ENCODE measurements around the gene C12orf54. TPM values are rescaled to one million over a fixed set of nuclear protein-coding genes. Genes with fewer than 3 reads are reported as not detected.
"Not testable (repeated sequence)": the region's sequence is repeated elsewhere in the genome, so short reads cannot be mapped to it uniquely, and the experiment has no call there.

C12orf54 gene
- total and polyA plus RNA-seq, 10 of the 15 experiments (the other 5 are each of a cell fraction or from before 2014, with no cell fraction given), result 0.79 to 7.8 (median 4.2) TPM

DNA sequence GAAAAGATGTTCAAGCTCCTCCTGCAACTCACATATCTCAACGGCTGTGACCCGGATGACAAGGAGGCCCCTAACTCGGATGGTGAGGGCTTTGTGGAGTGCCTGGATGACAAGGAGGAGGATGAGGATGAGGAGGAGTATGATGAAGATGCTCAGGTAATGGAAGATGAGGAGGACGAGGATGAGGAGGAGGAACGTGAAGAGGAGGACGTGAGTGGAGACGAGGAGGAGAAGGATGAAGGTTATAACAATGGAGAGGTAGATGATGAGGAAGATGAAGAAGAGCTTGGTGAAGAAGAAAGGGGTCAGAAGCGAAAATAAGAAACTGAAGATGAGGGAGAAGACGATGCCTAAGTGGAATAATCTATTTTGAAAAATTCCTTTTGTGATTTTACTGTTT lies 9.2 kb upstream of the C12orf54 start:
- no TSS peak for BruUV-seq (replicated peaks)
- RAD21 ChIA-PET (ENCODE audit: unreplicated experiment), result no interaction called here
- Histone ChIP-seq H3K9ac (ENCODE audit: control insufficient read depth, insufficient read depth, low read length) (no peak overlapping the region), H3K4me3 (no peak overlapping the region), H3K4me1 (ENCODE audit: control insufficient read depth, insufficient read depth, low read length) (no peaks in the 10 kb centered on the region), H3K27me3 (replicated peaks in 1 of 2; ENCODE audit: control insufficient read depth in 2 of 2, insufficient read depth in 2 of 2, low read length in 1 of 2) (no peaks in the 10 kb centered on the region), H3K79me2 (ENCODE audit: control insufficient read depth, insufficient read depth, low read length) (no peaks in the 10 kb centered on the region), H3K9me3 (replicated peaks; ENCODE audit: control insufficient read depth, insufficient read depth, low read length) (no peaks in the 10 kb centered on the region; the same call in 2 of the 3 replicates), H3K27ac (ENCODE audit: control insufficient read depth, insufficient read depth) (no peak overlapping the region), H3K36me3 (ENCODE audit: control insufficient read depth in 2 of 2, insufficient read depth in 2 of 2, low read length in 1 of 2) (no peaks in the 10 kb centered on the region), H4K20me1 (ENCODE audit: control insufficient read depth, insufficient read depth) (no peaks in the 10 kb centered on the region), H3K4me2 (ENCODE audit: control insufficient read depth, insufficient read depth) (no peak overlapping the region), H2AFZ (ENCODE audit: control insufficient read depth, low read depth, low read length) (no peak overlapping the region)
- in situ Hi-C loops (cut with MboI) (no loop called here), intact Hi-C loops (cut with micrococcal nuclease; ENCODE audit: unreplicated experiment) (no loop called here)
- DNase-seq (ENCODE audit: low read depth, low spot score) (no peak), ATAC-seq (no peak), FAIRE-seq (no peak)
- SMC1A ChIA-PET (ENCODE audit: uncharacterized antibody, unreplicated experiment), result interaction anchor here (1.3 to 1.7 kb wide), 3 partner anchors 9 to 13 kb away, joined by 3 to 5 read pairs (median 4); no protein-coding TSS in a partner anchor
- POLR2A ChIA-PET, result no interaction called here
- no peak for TF ChIP-seq CHD4 (IDR thresholded peaks at IDR 0.05)
- TF ChIP-seq CHD2 (IDR thresholded peaks at IDR 0.05; ENCODE audit: borderline replicate concordance, low read depth, low read length), result no peak
- TF ChIP-seq, protein P1, sequence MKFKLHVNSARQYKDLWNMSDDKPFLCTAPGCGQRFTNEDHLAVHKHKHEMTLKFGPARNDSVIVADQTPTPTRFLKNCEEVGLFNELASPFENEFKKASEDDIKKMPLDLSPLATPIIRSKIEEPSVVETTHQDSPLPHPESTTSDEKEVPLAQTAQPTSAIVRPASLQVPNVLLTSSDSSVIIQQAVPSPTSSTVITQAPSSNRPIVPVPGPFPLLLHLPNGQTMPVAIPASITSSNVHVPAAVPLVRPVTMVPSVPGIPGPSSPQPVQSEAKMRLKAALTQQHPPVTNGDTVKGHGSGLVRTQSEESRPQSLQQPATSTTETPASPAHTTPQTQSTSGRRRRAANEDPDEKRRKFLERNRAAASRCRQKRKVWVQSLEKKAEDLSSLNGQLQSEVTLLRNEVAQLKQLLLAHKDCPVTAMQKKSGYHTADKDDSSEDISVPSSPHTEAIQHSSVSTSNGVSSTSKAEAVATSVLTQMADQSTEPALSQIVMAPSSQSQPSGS (IDR thresholded peaks at IDR 0.05; ENCODE audit: low read length), result no peak
- TF ChIP-seq GATAD2B (conservative IDR thresholded peaks at IDR 0.05; ENCODE audit: low read depth), result no peak
- TF ChIP-seq TAF1 (IDR thresholded peaks at IDR 0.05; ENCODE audit: borderline replicate concordance, low read depth, low read length), result no peak
- no peak for TF ChIP-seq BMI1 (IDR thresholded peaks at IDR 0.05; ENCODE audit: borderline replicate concordance)
- no peak for TF ChIP-seq SMC3 (IDR thresholded peaks at IDR 0.05; ENCODE audit: borderline replicate concordance, low read length)
- no peak for TF ChIP-seq FOXM1 (IDR thresholded peaks at IDR 0.05; ENCODE audit: low read depth, low read length)
- TF ChIP-seq BCL11A (IDR thresholded peaks at IDR 0.05; ENCODE audit: low read depth, low read length), result no peak
- no peak for TF ChIP-seq SMAD1 (IDR thresholded peaks at IDR 0.05; ENCODE audit: low read depth, partially characterized antibody)
- no peak for TF ChIP-seq POLR2AphosphoS5 (IDR thresholded peaks at IDR 0.05; ENCODE audit: low read length)
- no peak for TF ChIP-seq RAD21 (IDR thresholded peaks at IDR 0.05; ENCODE audit: insufficient read depth, low read depth, low read length)
- TF ChIP-seq, protein P2, sequence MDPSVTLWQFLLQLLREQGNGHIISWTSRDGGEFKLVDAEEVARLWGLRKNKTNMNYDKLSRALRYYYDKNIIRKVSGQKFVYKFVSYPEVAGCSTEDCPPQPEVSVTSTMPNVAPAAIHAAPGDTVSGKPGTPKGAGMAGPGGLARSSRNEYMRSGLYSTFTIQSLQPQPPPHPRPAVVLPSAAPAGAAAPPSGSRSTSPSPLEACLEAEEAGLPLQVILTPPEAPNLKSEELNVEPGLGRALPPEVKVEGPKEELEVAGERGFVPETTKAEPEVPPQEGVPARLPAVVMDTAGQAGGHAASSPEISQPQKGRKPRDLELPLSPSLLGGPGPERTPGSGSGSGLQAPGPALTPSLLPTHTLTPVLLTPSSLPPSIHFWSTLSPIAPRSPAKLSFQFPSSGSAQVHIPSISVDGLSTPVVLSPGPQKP (IDR thresholded peaks at IDR 0.05; ENCODE audit: low read depth, low read length), result no peak
- no peak for TF ChIP-seq PAX5 (IDR thresholded peaks at IDR 0.05; ENCODE audit: borderline replicate concordance, low read depth, low read length)
- CTCF ChIA-PET, result interaction anchor here (1.1 kb wide), 1 partner anchor 16 kb away, joined by 3 read pairs; no protein-coding TSS in a partner anchor
- WGBS (ENCODE audit: insufficient coverage, insufficient replicate concordance, low lambda C conversion rate, missing lambda C conversion rate), result 41% methylated on average over 9 of the region's 9 CpGs

DNA sequence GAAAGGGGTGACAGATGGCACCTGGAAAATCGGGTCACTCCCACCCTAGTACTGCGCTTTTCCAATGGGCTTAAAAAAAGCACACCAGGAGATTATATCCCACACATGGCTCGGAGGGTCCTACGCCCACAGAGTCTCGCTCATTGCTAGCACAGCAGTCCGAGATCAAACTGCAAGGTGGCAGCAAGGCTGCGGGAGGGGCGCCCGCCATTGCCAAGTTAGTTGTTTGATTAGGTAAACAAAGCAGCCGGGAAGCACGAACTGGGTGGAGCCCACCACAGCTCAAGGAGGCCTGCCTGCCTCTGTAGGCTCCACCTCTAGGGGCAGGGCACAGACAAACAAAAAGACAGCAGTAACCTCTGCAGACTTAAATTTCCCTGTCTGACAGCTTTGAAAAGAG lies 7.8 kb upstream of the C12orf54 start:
- BruUV-seq (replicated peaks); H3K79me2 ChIP-seq (ENCODE audit: control insufficient read depth, insufficient read depth, low read length); RAD21 ChIA-PET (ENCODE audit: unreplicated experiment); H3K4me2 ChIP-seq (ENCODE audit: control insufficient read depth, insufficient read depth); H3K4me3 ChIP-seq; ATAC-seq; H3K27ac ChIP-seq (ENCODE audit: control insufficient read depth, insufficient read depth); POLR2A ChIA-PET; intact Hi-C loops (cut with micrococcal nuclease; ENCODE audit: unreplicated experiment); H3K9ac ChIP-seq (ENCODE audit: control insufficient read depth, insufficient read depth, low read length); in situ Hi-C loops (cut with MboI); H3K36me3 ChIP-seq (ENCODE audit: control insufficient read depth in 2 of 2, insufficient read depth in 2 of 2, low read length in 1 of 2); SMC1A ChIA-PET (ENCODE audit: uncharacterized antibody, unreplicated experiment); DNase-seq (ENCODE audit: low read depth, low spot score); H4K20me1 ChIP-seq (ENCODE audit: control insufficient read depth, insufficient read depth); H2AFZ ChIP-seq (ENCODE audit: control insufficient read depth, low read depth, low read length); FAIRE-seq; H3K4me1 ChIP-seq (ENCODE audit: control insufficient read depth, insufficient read depth, low read length); CTCF ChIA-PET; H3K27me3 ChIP-seq (replicated peaks in 1 of 2; ENCODE audit: control insufficient read depth in 2 of 2, insufficient read depth in 2 of 2, low read length in 1 of 2); H3K9me3 ChIP-seq (replicated peaks; ENCODE audit: control insufficient read depth, insufficient read depth, low read length): not testable (repeated sequence)
- WGBS (ENCODE audit: insufficient coverage, insufficient replicate concordance, low lambda C conversion rate, missing lambda C conversion rate), result 49% methylated on average over 11 of the region's 11 CpGs
